Spinal cord (tissue), 10 donors: ENCODE data around the gene GDNF. TPM values are rescaled to one million over a fixed set of nuclear protein-coding genes. Genes with fewer than 3 reads are reported as not detected.

ENCODE experiments used
- DNase-seq, 6 donors: peaks; one replicate each; pipeline versions ENCODE4 v3.0.0 to v3.0.0-alpha.2; 2013 to 2015; ENCODE audit warnings: low spot score in 6 of 6, low read depth in 4 of 6
- H3K27ac ChIP-seq: one replicate; pipeline ENCODE4 v1.5.1; 2013; ENCODE audit warnings: low read depth, low read length, control low read depth
- H3K27me3 ChIP-seq: one replicate; pipeline ENCODE4 v1.6.1; 2013; ENCODE audit warnings: low read length; ENCODE audit not compliant: control insufficient read depth, insufficient read depth
- H3K36me3 ChIP-seq: one replicate; pipeline ENCODE4 v1.6.1; 2013; ENCODE audit warnings: low read length; ENCODE audit not compliant: control insufficient read depth, insufficient read depth
- H3K4me1 ChIP-seq: one replicate; pipeline ENCODE4 v1.6.1; 2013; ENCODE audit warnings: low read length; ENCODE audit not compliant: control insufficient read depth, insufficient read depth
- H3K4me3 ChIP-seq: one replicate; pipeline ENCODE4 v1.5.1; 2013; ENCODE audit warnings: low read depth, low read length, control low read depth
- H3K9me3 ChIP-seq: one replicate; pipeline ENCODE4 v1.6.1; 2013; ENCODE audit warnings: low read length; ENCODE audit not compliant: control insufficient read depth, insufficient read depth
- WGBS: methylation state at CpG from one replicate; pipeline ENCODE4 v1.1.5; 2013; ENCODE audit warnings: missing lambda C conversion rate; ENCODE audit not compliant: insufficient coverage; 5-methylcytosine and 5-hydroxymethylcytosine counted together
- long read RNA-seq, 4 donors: transcript quantifications; one replicate each; lab custom pipeline, GENCODE V29; 2026
- polyA plus RNA-seq, 2 donors: library from polyadenylated mRNA; unstranded; fragments of 120-200 nt; gene quantifications; one replicate each; pipeline ENCODE4 v1.2.1, GENCODE V29; 2013; ENCODE audit not compliant: insufficient read length in 2 of 2
- total RNA-seq, 2 donors: library from RNA; depleted of rRNA in 1 of 2; stranded (reverse); fragments of 120-200 nt in 1 of 2; fragments of >200 nt in 1 of 2; gene quantifications; one replicate each; pipeline versions ENCODE4 v1.2.3 to v1.2.4, GENCODE V29; 2013 to 2014
- donor health status: healthy.

GDNF gene, protein sequence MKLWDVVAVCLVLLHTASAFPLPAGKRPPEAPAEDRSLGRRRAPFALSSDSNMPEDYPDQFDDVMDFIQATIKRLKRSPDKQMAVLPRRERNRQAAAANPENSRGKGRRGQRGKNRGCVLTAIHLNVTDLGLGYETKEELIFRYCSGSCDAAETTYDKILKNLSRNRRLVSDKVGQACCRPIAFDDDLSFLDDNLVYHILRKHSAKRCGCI
- total RNA-seq (under 1 TPM; 0.17 to 0.40 TPM), polyA plus RNA-seq (under 1 TPM; 0.47 to 0.51 TPM)
- long read RNA-seq, donor 1 = 0 reads
- long read RNA-seq, donor 2, partial matches to known transcripts = 0 of 1 reads
- long read RNA-seq, donor 2, other reads (novel, unspliced or antisense) = 0 of 1 reads
- long read RNA-seq, donor 3 = 0 reads
- long read RNA-seq, donor 4 = 0 reads

DNA sequence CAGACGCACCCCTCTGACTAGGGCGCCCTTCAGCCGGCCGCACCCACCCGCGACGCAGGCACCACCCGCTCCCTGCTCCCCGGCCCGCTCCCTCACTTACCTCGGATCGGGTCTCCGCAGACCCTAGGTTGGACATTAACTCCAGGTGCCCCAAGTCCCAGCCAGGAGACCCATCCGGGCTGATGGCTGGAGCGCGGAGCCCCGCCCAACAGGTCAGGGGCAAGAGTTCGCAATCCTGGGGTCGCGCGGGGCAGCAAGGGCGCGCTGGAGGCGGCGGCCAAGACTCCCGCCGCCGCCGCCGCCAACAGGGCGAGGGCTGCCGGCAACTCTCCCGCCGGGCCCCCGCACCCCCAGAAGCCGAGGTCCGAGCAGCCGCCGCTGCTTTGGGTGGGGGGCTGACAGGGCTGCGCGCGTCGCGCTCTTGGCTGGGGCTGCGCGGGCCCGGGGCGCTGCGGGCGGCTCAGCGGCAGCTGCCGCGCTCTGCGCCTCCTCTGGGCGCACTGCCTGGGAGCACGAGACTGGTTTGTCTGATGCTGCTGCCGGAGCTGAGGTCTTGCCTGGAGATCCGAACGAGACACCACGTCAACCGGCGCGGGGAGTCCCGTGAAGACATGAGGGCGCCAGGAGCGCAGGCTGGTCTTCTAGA is at the start of gene GDNF:
TSS of gene GDNF (minus strand) at position 635 of the 646 bp plus-strand sequence. CDS start 5,245 bp downstream, outside the sequence.
- peaks cover 90% of the 10 kb centered on the region for H3K27me3 ChIP-seq
- peaks cover 51% of the 10 kb centered on the region for H3K4me1 ChIP-seq
- H3K4me3 ChIP-seq = peak within 1 kb of the TSS; percentile 30
- under 1% methylated on average over 59 of the region's 66 CpGs for WGBS
- H3K27ac ChIP-seq = no peak within 1 kb of the TSS
- peak in 2 of 6 donors; percentile 80 to 82 for DNase-seq
- H3K9me3 ChIP-seq = no peaks in the 10 kb centered on the region
- H3K36me3 ChIP-seq = no peaks in the 10 kb centered on the region

DNA sequence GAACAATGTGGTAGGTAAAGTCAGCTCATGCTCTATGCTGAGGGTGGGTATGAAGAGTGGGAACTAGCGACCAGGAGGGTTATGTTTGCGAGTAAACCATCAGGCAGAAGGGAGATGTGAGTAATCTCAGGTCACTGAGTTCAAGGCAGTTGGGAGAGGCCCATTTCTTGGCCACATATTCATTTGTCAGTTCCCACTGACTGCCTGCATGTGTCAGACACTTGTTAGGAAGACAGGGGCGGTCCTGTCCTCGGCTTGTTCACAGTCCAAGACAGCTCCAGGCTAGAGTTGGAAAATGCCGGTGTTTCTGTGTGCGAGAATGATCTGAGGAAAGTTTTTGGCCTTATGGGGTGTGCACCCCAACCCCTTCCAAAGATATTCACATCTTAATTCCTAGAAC is 48.6 kb upstream of the GDNF start:
- WGBS = 94% methylated on average over 3 of the region's 6 CpGs
- Histone ChIP-seq H3K36me3 (no peaks in the 10 kb centered on the region), H3K27ac (no peak overlapping the region), H3K4me1 (peaks cover 4% of the 10 kb centered on the region), H3K4me3 (no peak overlapping the region), H3K9me3 (no peaks in the 10 kb centered on the region), H3K27me3 (no peaks in the 10 kb centered on the region)
- DNase-seq = no peak

DNA sequence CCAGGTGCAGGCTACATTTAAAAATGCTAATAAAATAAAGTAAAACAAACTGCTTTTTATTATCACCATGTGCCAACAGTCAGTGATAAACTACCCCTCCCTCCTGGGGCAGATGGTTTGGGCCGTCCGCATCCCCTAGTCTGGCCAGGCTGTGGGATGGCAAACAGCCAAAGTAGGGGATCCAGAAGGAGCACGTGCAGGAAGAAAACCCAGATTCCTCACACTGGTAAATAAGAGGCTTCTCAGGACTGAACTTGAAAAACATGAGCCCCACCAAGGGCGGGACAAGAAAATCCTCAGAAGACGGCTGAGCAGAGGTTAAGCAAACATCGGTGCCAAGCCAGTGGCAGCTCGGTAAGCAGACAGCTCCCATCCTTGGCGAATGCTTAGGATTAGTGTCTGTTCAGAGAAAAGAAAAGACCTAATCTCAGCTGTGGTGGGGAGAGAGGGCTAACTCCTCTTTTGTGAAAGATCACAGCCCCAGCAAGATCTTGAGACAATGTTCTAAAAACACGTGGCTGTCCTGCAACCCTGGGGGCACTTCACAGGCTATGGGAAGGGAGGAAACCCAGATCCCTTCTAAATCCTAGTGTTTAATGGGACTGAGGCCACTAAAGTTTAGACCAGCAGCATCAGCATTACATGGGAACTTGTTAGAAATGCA is 46.5 kb upstream of the GDNF start:
- H3K36me3 ChIP-seq = no peaks in the 10 kb centered on the region
- no peaks in the 10 kb centered on the region for H3K9me3 ChIP-seq
- peaks cover 4% of the 10 kb centered on the region for H3K4me1 ChIP-seq
- no peak overlapping the region for H3K27ac ChIP-seq
- H3K4me3 ChIP-seq = no peak overlapping the region
- 28% methylated on average over 9 of the region's 9 CpGs for WGBS
- H3K27me3 ChIP-seq = no peaks in the 10 kb centered on the region
- peak in 3 of 6 donors; percentile 3 to 54 (median 26) for DNase-seq

DNA sequence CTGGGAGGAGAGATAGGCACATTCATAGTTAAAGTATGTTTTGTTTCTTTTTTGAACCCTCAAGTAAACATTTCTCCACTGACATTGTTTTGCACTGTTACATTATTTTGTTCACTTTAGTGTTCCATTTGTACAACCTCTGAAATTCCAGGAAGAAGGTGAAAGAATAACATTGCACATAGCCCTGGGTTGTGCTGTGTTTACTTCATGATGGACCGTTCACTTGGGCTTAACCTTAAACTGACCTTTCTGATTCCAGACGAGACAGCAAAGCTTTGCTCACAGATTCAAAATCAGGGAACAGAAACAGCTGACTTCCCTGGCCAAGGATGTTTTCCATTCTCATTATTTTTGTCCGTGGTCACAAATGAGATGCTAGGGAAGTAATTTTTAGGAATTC is 42.8 kb upstream of the GDNF start:
- H3K4me1 ChIP-seq = peaks cover 4% of the 10 kb centered on the region
- no peaks in the 10 kb centered on the region for H3K27me3 ChIP-seq
- WGBS = 66% methylated on average over 2 of the region's 3 CpGs
- no peaks in the 10 kb centered on the region for H3K36me3 ChIP-seq
- H3K9me3 ChIP-seq = no peaks in the 10 kb centered on the region
- DNase-seq = no peak
- H3K27ac ChIP-seq = no peak overlapping the region
- no peak overlapping the region for H3K4me3 ChIP-seq

DNA sequence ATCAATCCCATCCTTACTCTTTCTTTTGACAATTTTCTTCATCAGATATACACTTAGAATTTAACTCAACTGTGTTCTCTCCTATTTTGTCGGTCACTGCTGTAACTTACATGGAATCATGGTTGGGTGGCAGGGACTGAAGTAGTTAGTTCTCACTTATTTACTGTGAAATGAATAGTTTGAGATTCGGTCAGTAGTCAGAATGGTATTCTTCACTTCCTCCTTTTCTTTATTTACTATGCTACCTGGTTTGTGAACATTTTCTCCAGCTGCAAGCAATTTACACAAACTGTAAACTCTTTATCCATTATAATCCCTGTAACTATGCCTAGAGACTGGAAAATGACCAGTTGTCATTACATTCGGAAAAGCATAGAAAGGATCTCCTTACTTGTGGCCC is 41.5 kb upstream of the GDNF start:
- peaks cover under 1% of the 10 kb centered on the region for H3K9me3 ChIP-seq
- no peak overlapping the region for H3K4me3 ChIP-seq
- DNase-seq = no peak
- H3K27me3 ChIP-seq = no peaks in the 10 kb centered on the region
- no peaks in the 10 kb centered on the region for H3K36me3 ChIP-seq
- no CpG with 5 or more reads among the region's 3 CpGs for WGBS
- H3K4me1 ChIP-seq = peaks cover 3% of the 10 kb centered on the region
- H3K27ac ChIP-seq = no peak overlapping the region

DNA sequence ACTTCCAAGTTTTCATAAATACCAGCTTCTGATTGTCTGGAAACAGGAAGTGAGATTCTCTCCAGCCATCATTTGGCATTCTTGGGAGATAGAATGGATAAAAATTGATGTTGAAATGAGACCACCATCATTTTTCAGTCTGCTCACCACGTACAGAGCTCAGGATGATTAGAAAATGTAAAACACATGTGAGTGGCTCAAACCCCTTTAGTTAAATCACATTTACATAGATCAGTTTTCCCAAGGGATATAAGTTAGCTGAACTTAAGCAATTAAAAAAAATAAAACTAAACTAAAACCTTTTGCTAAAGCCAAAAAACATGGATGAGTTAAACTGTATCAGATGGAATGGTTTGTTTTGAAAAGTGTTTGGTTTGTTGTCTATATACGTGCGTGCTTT is 37.1 kb upstream of the GDNF start:
- H3K27me3 ChIP-seq = no peaks in the 10 kb centered on the region
- H3K4me1 ChIP-seq = no peaks in the 10 kb centered on the region
- no peak overlapping the region for H3K4me3 ChIP-seq
- H3K36me3 ChIP-seq = no peaks in the 10 kb centered on the region
- H3K9me3 ChIP-seq = peaks cover 2% of the 10 kb centered on the region
- no peak for DNase-seq
- no peak overlapping the region for H3K27ac ChIP-seq
- WGBS = no CpG with 5 or more reads among the region's 3 CpGs

DNA sequence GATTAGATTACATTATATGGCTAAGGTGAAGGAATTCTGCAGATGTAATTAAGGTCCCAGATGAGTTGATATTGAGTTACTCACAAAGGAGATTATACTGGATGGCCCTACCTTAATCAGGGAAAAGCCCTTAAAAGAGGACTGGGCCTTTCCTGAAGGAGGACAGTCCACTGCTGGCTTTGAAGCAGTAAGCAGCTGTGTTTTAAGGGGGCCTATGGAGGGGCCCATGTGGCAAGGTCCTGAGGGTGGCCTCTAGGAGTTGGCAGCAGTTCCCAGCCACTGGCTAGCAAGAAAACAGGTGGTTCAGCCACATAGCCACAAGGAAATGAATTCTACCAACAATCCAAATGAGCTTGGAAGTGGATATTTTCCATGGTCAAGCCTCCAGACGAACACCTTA is 36.4 kb upstream of the GDNF start:
- DNase-seq = no peak
- Histone ChIP-seq H3K4me3 (no peak overlapping the region), H3K4me1 (no peaks in the 10 kb centered on the region), H3K36me3 (no peaks in the 10 kb centered on the region), H3K9me3 (peaks cover 2% of the 10 kb centered on the region), H3K27me3 (no peaks in the 10 kb centered on the region), H3K27ac (no peak overlapping the region)
- WGBS = 80% methylated on average over 1 of the region's 1 CpG

DNA sequence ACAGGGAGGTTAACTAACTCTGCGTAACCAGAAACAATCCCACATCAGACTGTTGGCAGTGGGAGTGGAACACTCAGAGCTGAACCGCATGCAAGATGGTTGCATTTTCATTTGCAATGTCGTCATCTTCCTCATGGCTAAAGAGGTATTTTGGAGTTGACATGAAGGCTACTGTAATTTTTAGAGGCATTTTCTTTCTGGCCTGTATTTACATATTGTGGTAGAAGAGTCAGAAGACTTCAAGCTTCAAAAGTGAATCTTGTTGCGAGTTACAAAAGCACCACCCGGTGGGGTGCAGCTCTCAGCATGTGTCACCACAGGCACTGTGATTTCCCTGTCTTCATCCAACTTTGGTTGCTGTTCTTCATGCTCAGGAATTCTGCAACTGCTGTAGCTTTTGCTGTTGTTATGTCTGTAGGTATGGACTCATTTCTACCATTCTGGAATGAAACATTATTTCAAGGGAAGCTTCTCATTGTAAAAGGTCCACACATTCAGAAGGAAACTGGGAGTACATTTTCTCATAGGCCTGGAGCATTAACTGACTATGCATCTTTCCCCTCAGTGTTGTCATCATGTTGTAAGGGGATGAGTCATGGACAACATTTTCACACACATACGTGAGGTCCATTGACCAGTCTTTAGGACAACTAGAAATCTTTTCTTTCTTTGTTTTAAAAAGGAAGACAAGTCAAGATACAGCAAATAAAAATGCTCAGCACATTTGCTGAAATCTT is 35.4 kb upstream of the GDNF start:
- Histone ChIP-seq H3K9me3 (peaks cover 2% of the 10 kb centered on the region), H3K27ac (no peak overlapping the region), H3K36me3 (no peaks in the 10 kb centered on the region), H3K4me3 (no peak overlapping the region), H3K4me1 (no peaks in the 10 kb centered on the region), H3K27me3 (no peaks in the 10 kb centered on the region)
- WGBS = 68% methylated on average over 3 of the region's 6 CpGs
- DNase-seq = no peak

DNA sequence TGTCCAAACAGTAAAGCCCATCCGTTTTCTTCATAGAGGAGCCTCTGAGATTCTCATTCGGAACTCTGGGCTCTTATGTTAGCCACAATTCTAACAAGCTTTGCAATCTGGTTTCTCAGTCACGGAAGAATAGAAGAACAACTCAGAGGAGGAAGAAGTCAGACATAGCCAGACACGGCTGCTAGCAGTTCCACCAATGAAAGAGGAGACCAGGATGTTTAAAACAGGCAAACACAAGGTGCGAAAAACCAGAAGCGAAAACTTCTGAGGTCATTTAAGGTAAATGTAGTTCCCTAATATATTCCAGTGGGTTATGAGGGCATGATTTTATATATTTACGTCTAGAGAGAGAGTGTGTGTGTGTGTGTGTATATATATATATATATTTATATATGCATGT is 34.1 kb upstream of the GDNF start:
- WGBS = 92% methylated on average over 4 of the region's 7 CpGs
- Histone ChIP-seq H3K27ac (no peak overlapping the region), H3K4me3 (no peak overlapping the region), H3K4me1 (no peaks in the 10 kb centered on the region), H3K9me3 (peaks cover 2% of the 10 kb centered on the region), H3K36me3 (no peaks in the 10 kb centered on the region), H3K27me3 (no peaks in the 10 kb centered on the region)
- no peak for DNase-seq
